B cell (primary cell): ENCODE data around the gene FOXN4.

Experiments
- CTCF ChIP-seq: fragments of 200-600 bp; IDR thresholded peaks from one replicate; pipeline ENCODE4 v1.8.0; 2022; ENCODE audit warnings: antibody characterized with exemption, mild to moderate bottlenecking
- EZH2 ChIP-seq: IDR thresholded peaks from 2 replicates; pipeline ENCODE4 v1.6.1; 2012; ENCODE audit warnings: borderline replicate concordance, low read depth, mild to moderate bottlenecking, moderate library complexity, low read length; ENCODE audit not compliant: insufficient read depth, poor library complexity, severe bottlenecking

- TF ChIP-seq CTCF (no peak), EZH2 (no peak)
Measured at GRCh38 chr12:109250523-109250922, 58.6 kb downstream of the FOXN4 start.
